Testis (tissue), 2 donors: ENCODE results near the gene POPDC2.

Source experiments
- POLR2A ChIP-seq: fragments of 450-650 bp; IDR thresholded peaks from one replicate; pipeline ENCODE4 v1.6.1; 2017; ENCODE audit warnings: antibody characterized with exemption, mild to moderate bottlenecking, moderate library complexity
- TF ChIP-seq, protein P1 (sequence below), 3 experiments: fragments of 450-650 bp in 2 of 3; fragments of 200-600 bp in 1 of 3; sonication (generic) in 1 of 3; IDR thresholded peaks; one replicate each; pipeline ENCODE4 v1.5.1; 2016 to 2019; ENCODE audit warnings: antibody characterized with exemption in 3 of 3, mild to moderate bottlenecking in 2 of 3, moderate library complexity in 1 of 3

- TF ChIP-seq POLR2A = no peak
- TF ChIP-seq, protein P1, sequence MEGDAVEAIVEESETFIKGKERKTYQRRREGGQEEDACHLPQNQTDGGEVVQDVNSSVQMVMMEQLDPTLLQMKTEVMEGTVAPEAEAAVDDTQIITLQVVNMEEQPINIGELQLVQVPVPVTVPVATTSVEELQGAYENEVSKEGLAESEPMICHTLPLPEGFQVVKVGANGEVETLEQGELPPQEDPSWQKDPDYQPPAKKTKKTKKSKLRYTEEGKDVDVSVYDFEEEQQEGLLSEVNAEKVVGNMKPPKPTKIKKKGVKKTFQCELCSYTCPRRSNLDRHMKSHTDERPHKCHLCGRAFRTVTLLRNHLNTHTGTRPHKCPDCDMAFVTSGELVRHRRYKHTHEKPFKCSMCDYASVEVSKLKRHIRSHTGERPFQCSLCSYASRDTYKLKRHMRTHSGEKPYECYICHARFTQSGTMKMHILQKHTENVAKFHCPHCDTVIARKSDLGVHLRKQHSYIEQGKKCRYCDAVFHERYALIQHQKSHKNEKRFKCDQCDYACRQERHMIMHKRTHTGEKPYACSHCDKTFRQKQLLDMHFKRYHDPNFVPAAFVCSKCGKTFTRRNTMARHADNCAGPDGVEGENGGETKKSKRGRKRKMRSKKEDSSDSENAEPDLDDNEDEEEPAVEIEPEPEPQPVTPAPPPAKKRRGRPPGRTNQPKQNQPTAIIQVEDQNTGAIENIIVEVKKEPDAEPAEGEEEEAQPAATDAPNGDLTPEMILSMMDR (IDR thresholded peaks at IDR 0.05) = no peak
These were observed 23.3 kb downstream of the POPDC2 start for GRCh38 chr3:119636891-119637611.
